Keratinocyte (primary cell): Measurements from ENCODE around the gene HECA. TPM values are rescaled to one million over a fixed set of nuclear protein-coding genes. Genes with fewer than 3 reads are reported as not detected.
"Not testable (repeated sequence)": the region's sequence is repeated elsewhere in the genome, so short reads cannot be mapped to it uniquely, and the experiment has no call there.

Experiments used
- DNase-seq: peaks from one replicate; pipeline ENCODE4 v3.0.0-alpha.2; 2011; ENCODE audit warnings: low read depth, missing footprints, low spot score
- FAIRE-seq: peaks from 2 replicates; lab custom pipeline; 2011; peaks lifted over from hg19 to GRCh38; lab: Jason Lieb, UNC
- H2AFZ ChIP-seq: 2 replicates; pipeline ENCODE4 v1.6.0; 2012; ENCODE audit warnings: low read length, control low read depth, inconsistent platforms; ENCODE audit not compliant: control insufficient read depth
- H3K27ac ChIP-seq: 2 replicates; pipeline ENCODE4 v1.5.1; 2011; ENCODE audit warnings: low read length; ENCODE audit not compliant: control insufficient read depth, insufficient read depth
- H3K27me3 ChIP-seq: 3 replicates; pipeline ENCODE4 v1.6.0; 2011; ENCODE audit warnings: low read length; ENCODE audit not compliant: control insufficient read depth, insufficient read depth; ENCODE audit errors: extremely low read depth
- H3K36me3 ChIP-seq, 2 experiments: 2 replicates in 1 of 2; 3 replicates in 1 of 2; pipeline ENCODE4 v1.5.1; 2011; ENCODE audit warnings: low read length in 2 of 2, mild to moderate bottlenecking in 1 of 2; ENCODE audit not compliant: control insufficient read depth in 2 of 2, insufficient read depth in 2 of 2; ENCODE audit errors: extremely low read depth in 1 of 2
- H3K4me1 ChIP-seq: 3 replicates; pipeline ENCODE4 v1.5.1; 2011; ENCODE audit warnings: low read length; ENCODE audit not compliant: control insufficient read depth, insufficient read depth; ENCODE audit errors: extremely low read depth
- H3K4me2 ChIP-seq: 3 replicates; pipeline ENCODE4 v1.6.0; 2011; ENCODE audit warnings: low read depth, low read length; ENCODE audit not compliant: control insufficient read depth, insufficient read depth; ENCODE audit errors: extremely low read depth
- H3K4me3 ChIP-seq, 3 experiments: fragments of 200-600 bp in 1 of 3; sonication (generic) in 1 of 3; 2 replicates in 2 of 3; 3 replicates in 1 of 3; pipeline ENCODE4 v1.5.1; 2011 to 2016; ENCODE audit warnings: low read length in 3 of 3, mild to moderate bottlenecking in 3 of 3, control low read depth in 2 of 3, inconsistent platforms in 1 of 3, low read depth in 1 of 3, mixed read lengths in 1 of 3, mixed run types in 1 of 3, moderate library complexity in 1 of 3; ENCODE audit not compliant: control insufficient read depth in 2 of 3, insufficient read depth in 2 of 3; ENCODE audit errors: extremely low read depth in 1 of 3
- H3K79me2 ChIP-seq: 2 replicates; pipeline ENCODE4 v1.6.0; 2012; ENCODE audit warnings: low read length; ENCODE audit not compliant: control insufficient read depth, insufficient read depth
- H3K9ac ChIP-seq: 3 replicates; pipeline ENCODE4 v1.6.0; 2011; ENCODE audit warnings: low read length; ENCODE audit not compliant: control insufficient read depth, insufficient read depth; ENCODE audit errors: extremely low read depth
- H3K9me1 ChIP-seq: 3 replicates; pipeline ENCODE4 v1.6.0; 2011; ENCODE audit warnings: low read length; ENCODE audit not compliant: control insufficient read depth, insufficient read depth; ENCODE audit errors: extremely low read depth
- H3K9me3 ChIP-seq: 2 replicates; pipeline ENCODE4 v1.5.1; 2012; ENCODE audit warnings: low read depth, low read length; ENCODE audit not compliant: control insufficient read depth
- H4K20me1 ChIP-seq: 3 replicates; pipeline ENCODE4 v1.6.0; 2011; ENCODE audit warnings: low read length; ENCODE audit not compliant: control insufficient read depth, insufficient read depth; ENCODE audit errors: extremely low read depth
- CTCF ChIP-seq, 3 experiments: IDR thresholded peaks in 1 of 3; conservative IDR thresholded peaks in 1 of 3; optimal IDR thresholded peaks in 1 of 3; 2 replicates in 2 of 3; 3 replicates in 1 of 3; pipeline versions ENCODE3 to v1.5.1; 2011; ENCODE audit warnings: low read length in 3 of 3, mild to moderate bottlenecking in 3 of 3, moderate library complexity in 2 of 3, control low read depth in 1 of 3, inconsistent platforms in 1 of 3; ENCODE audit not compliant: insufficient read depth in 2 of 3; ENCODE audit errors: extremely low read depth in 1 of 3
- EZH2 ChIP-seq: IDR thresholded peaks from one replicate; pipeline ENCODE4 v1.6.1; 2012; ENCODE audit warnings: inconsistent platforms, mild to moderate bottlenecking, low read length, moderate library complexity
- dilution Hi-C: fragments of 300-500 bp; cut with MboI; formaldehyde crosslinking; loops from one replicate; pipeline ENCODE4 v1.7.0; 2020; ENCODE audit warnings: low sequenced_read_pairs; ENCODE audit not compliant: extremely low pct_ligation_motif_present
- polyA plus RNA-seq, 5 experiments: library from polyadenylated mRNA; depleted of rRNA in 3 of 5; stranded (reverse) in 3 of 5; stranded (forward) in 1 of 5; unstranded in 1 of 5; fragments of >200 nt; gene quantifications; 1 replicate in 1 of 5; 2 replicates in 3 of 5; 3 replicates in 1 of 5; pipeline versions ENCODE4 v1.2.1 to v1.2.3, GENCODE V29; 2011 to 2012; ENCODE audit warnings: missing spikeins in 2 of 5, low read depth in 1 of 5, low replicate concordance in 1 of 5

HECA gene
- polyA plus RNA-seq, 1 donor (not counting 4 experiments of a cell fraction or from before 2014, with no cell fraction given): 12.3 TPM

- FAIRE-seq: peak; percentile 97
- peak overlapping the region; percentile 15 for H3K9ac ChIP-seq
Observed at GRCh38 chr6:139219271-139219729, 84.4 kb downstream of the HECA start.

GRCh38 chr6:139219746-139220145, 84.9 kb downstream of the HECA start:
- Histone ChIP-seq H2AFZ (peak overlapping the region; percentile 86), H3K79me2 (no peaks in the 10 kb centered on the region), H3K27me3 (no peaks in the 10 kb centered on the region), H3K4me1 (peaks cover 10% of the 10 kb centered on the region), H3K9ac (peak overlapping the region; percentile 15), H3K9me3 (no peaks in the 10 kb centered on the region), H3K4me2 (peak overlapping the region; percentile 62), H3K36me3 (no peaks in the 10 kb centered on the region), H3K27ac (peak overlapping the region; percentile 52), H3K4me3 (no peak overlapping the region), H4K20me1 (no peaks in the 10 kb centered on the region), H3K9me1 (no peaks in the 10 kb centered on the region)
- TF ChIP-seq EZH2 (no peak), CTCF (optimal IDR thresholded peaks at IDR 0.05 in 1 of 3, IDR thresholded peaks at IDR 0.05 in 1 of 3, conservative IDR thresholded peaks at IDR 0.05 in 1 of 3; ENCODE audit: extremely low read depth in 1 of 3, insufficient read depth in 2 of 3, low read length in 3 of 3) (no peak)
- DNase-seq: no peak
- dilution Hi-C loops: no loop called here
- no peak for FAIRE-seq

More at GRCh38 chr6:139219271-139219729, 84.4 kb downstream of the HECA start:
- peak overlapping the region; percentile 52 for H3K27ac ChIP-seq
- DNase-seq: peak; percentile 76
- H3K36me3 ChIP-seq: no peaks in the 10 kb centered on the region
- H3K79me2 ChIP-seq: no peaks in the 10 kb centered on the region
- no peak overlapping the region for H3K4me3 ChIP-seq
- no peaks in the 10 kb centered on the region for H3K27me3 ChIP-seq
- peak overlapping the region; percentile 86 for H2AFZ ChIP-seq
- peaks cover 10% of the 10 kb centered on the region for H3K4me1 ChIP-seq
- no peaks in the 10 kb centered on the region for H3K9me3 ChIP-seq
- H3K9me1 ChIP-seq: no peaks in the 10 kb centered on the region
- H3K4me2 ChIP-seq: peak overlapping the region; percentile 62
- TF ChIP-seq EZH2 (no peak), CTCF (optimal IDR thresholded peaks at IDR 0.05 in 1 of 3, IDR thresholded peaks at IDR 0.05 in 1 of 3, conservative IDR thresholded peaks at IDR 0.05 in 1 of 3; ENCODE audit: extremely low read depth in 1 of 3, insufficient read depth in 2 of 3, low read length in 3 of 3) (peak; percentile 92 to 98 (median 92))
- H4K20me1 ChIP-seq: no peaks in the 10 kb centered on the region
- dilution Hi-C loops: no loop called here

GRCh38 chr6:139228387-139228786, 93.5 kb downstream of the HECA start:
- H3K27ac ChIP-seq, H3K9me3 ChIP-seq, H4K20me1 ChIP-seq, H3K27me3 ChIP-seq, H3K4me3 ChIP-seq, DNase-seq, dilution Hi-C loops, H3K9ac ChIP-seq, H3K79me2 ChIP-seq, FAIRE-seq, H2AFZ ChIP-seq, H3K4me1 ChIP-seq, H3K36me3 ChIP-seq, H3K4me2 ChIP-seq, H3K9me1 ChIP-seq: not testable (repeated sequence)
